Keratinocyte (primary cell): Measurements from ENCODE around the gene DUSP3. TPM values are rescaled to one million over a fixed set of nuclear protein-coding genes. Genes with fewer than 3 reads are reported as not detected.

ENCODE experiments used
- DNase-seq: peaks from one replicate; pipeline ENCODE4 v3.0.0-alpha.2; 2011; ENCODE audit warnings: low read depth, missing footprints, low spot score
- FAIRE-seq: peaks from 2 replicates; lab custom pipeline; 2011; peaks lifted over from hg19 to GRCh38; lab: Jason Lieb, UNC
- H2AFZ ChIP-seq: 2 replicates; pipeline ENCODE4 v1.6.0; 2012; ENCODE audit warnings: low read length, control low read depth, inconsistent platforms; ENCODE audit not compliant: control insufficient read depth
- H3K27ac ChIP-seq: 2 replicates; pipeline ENCODE4 v1.5.1; 2011; ENCODE audit warnings: low read length; ENCODE audit not compliant: control insufficient read depth, insufficient read depth
- H3K27me3 ChIP-seq: 3 replicates; pipeline ENCODE4 v1.6.0; 2011; ENCODE audit warnings: low read length; ENCODE audit not compliant: control insufficient read depth, insufficient read depth; ENCODE audit errors: extremely low read depth
- H3K36me3 ChIP-seq, 2 experiments: 2 replicates in 1 of 2; 3 replicates in 1 of 2; pipeline ENCODE4 v1.5.1; 2011; ENCODE audit warnings: low read length in 2 of 2, mild to moderate bottlenecking in 1 of 2; ENCODE audit not compliant: control insufficient read depth in 2 of 2, insufficient read depth in 2 of 2; ENCODE audit errors: extremely low read depth in 1 of 2
- H3K4me1 ChIP-seq: 3 replicates; pipeline ENCODE4 v1.5.1; 2011; ENCODE audit warnings: low read length; ENCODE audit not compliant: control insufficient read depth, insufficient read depth; ENCODE audit errors: extremely low read depth
- H3K4me2 ChIP-seq: 3 replicates; pipeline ENCODE4 v1.6.0; 2011; ENCODE audit warnings: low read depth, low read length; ENCODE audit not compliant: control insufficient read depth, insufficient read depth; ENCODE audit errors: extremely low read depth
- H3K4me3 ChIP-seq, 3 experiments: fragments of 200-600 bp in 1 of 3; sonication (generic) in 1 of 3; 2 replicates in 2 of 3; 3 replicates in 1 of 3; pipeline ENCODE4 v1.5.1; 2011 to 2016; ENCODE audit warnings: low read length in 3 of 3, mild to moderate bottlenecking in 3 of 3, control low read depth in 2 of 3, inconsistent platforms in 1 of 3, low read depth in 1 of 3, mixed read lengths in 1 of 3, mixed run types in 1 of 3, moderate library complexity in 1 of 3; ENCODE audit not compliant: control insufficient read depth in 2 of 3, insufficient read depth in 2 of 3; ENCODE audit errors: extremely low read depth in 1 of 3
- H3K79me2 ChIP-seq: 2 replicates; pipeline ENCODE4 v1.6.0; 2012; ENCODE audit warnings: low read length; ENCODE audit not compliant: control insufficient read depth, insufficient read depth
- H3K9ac ChIP-seq: 3 replicates; pipeline ENCODE4 v1.6.0; 2011; ENCODE audit warnings: low read length; ENCODE audit not compliant: control insufficient read depth, insufficient read depth; ENCODE audit errors: extremely low read depth
- H3K9me1 ChIP-seq: 3 replicates; pipeline ENCODE4 v1.6.0; 2011; ENCODE audit warnings: low read length; ENCODE audit not compliant: control insufficient read depth, insufficient read depth; ENCODE audit errors: extremely low read depth
- H3K9me3 ChIP-seq: 2 replicates; pipeline ENCODE4 v1.5.1; 2012; ENCODE audit warnings: low read depth, low read length; ENCODE audit not compliant: control insufficient read depth
- H4K20me1 ChIP-seq: 3 replicates; pipeline ENCODE4 v1.6.0; 2011; ENCODE audit warnings: low read length; ENCODE audit not compliant: control insufficient read depth, insufficient read depth; ENCODE audit errors: extremely low read depth
- CTCF ChIP-seq, 3 experiments: IDR thresholded peaks in 1 of 3; conservative IDR thresholded peaks in 1 of 3; optimal IDR thresholded peaks in 1 of 3; 2 replicates in 2 of 3; 3 replicates in 1 of 3; pipeline versions ENCODE3 to v1.5.1; 2011; ENCODE audit warnings: low read length in 3 of 3, mild to moderate bottlenecking in 3 of 3, moderate library complexity in 2 of 3, control low read depth in 1 of 3, inconsistent platforms in 1 of 3; ENCODE audit not compliant: insufficient read depth in 2 of 3; ENCODE audit errors: extremely low read depth in 1 of 3
- EZH2 ChIP-seq: IDR thresholded peaks from one replicate; pipeline ENCODE4 v1.6.1; 2012; ENCODE audit warnings: inconsistent platforms, mild to moderate bottlenecking, low read length, moderate library complexity
- dilution Hi-C: fragments of 300-500 bp; cut with MboI; formaldehyde crosslinking; loops from one replicate; pipeline ENCODE4 v1.7.0; 2020; ENCODE audit warnings: low sequenced_read_pairs; ENCODE audit not compliant: extremely low pct_ligation_motif_present
- polyA plus RNA-seq, 5 experiments: library from polyadenylated mRNA; depleted of rRNA in 3 of 5; stranded (reverse) in 3 of 5; stranded (forward) in 1 of 5; unstranded in 1 of 5; fragments of >200 nt; gene quantifications; 1 replicate in 1 of 5; 2 replicates in 3 of 5; 3 replicates in 1 of 5; pipeline versions ENCODE4 v1.2.1 to v1.2.3, GENCODE V29; 2011 to 2012; ENCODE audit warnings: missing spikeins in 2 of 5, low read depth in 1 of 5, low replicate concordance in 1 of 5

The DUSP3 gene
- polyA plus RNA-seq, 1 donor (not counting 4 experiments of a cell fraction or from before 2014, with no cell fraction given) = 39.2 TPM

DNA sequence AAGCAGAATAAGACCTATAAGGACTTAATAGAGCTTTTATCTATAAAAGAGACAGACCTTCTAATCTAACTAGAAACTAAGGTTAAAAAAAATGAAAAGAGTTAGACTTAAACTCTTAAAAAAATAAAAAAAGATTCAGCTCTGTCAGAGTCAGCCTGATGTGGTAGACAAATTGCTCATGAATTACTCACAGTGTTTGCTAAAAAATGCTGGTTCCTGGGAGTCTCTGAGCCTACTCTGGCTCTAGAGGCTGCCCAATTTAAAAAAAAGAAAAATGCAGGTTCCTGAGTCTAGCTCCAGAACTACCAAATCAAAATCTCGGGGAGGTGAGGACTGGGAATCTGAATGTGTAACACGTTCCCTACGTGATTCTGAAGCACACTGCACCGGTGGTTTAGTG lies 38.2 kb downstream of the DUSP3 start:
- dilution Hi-C loops = no loop called here
- Histone ChIP-seq H3K9ac (no peak overlapping the region), H3K4me2 (no peak overlapping the region), H3K9me3 (no peaks in the 10 kb centered on the region), H3K4me1 (peaks cover 6% of the 10 kb centered on the region), H3K79me2 (no peaks in the 10 kb centered on the region), H4K20me1 (no peaks in the 10 kb centered on the region), H3K27me3 (no peaks in the 10 kb centered on the region), H3K36me3 (no peaks in the 10 kb centered on the region), H3K4me3 (no peak overlapping the region), H3K27ac (no peak overlapping the region), H2AFZ (no peak overlapping the region), H3K9me1 (no peaks in the 10 kb centered on the region)
- no peak for TF ChIP-seq EZH2
- no peak for TF ChIP-seq CTCF (optimal IDR thresholded peaks at IDR 0.05 in 1 of 3, IDR thresholded peaks at IDR 0.05 in 1 of 3, conservative IDR thresholded peaks at IDR 0.05 in 1 of 3; ENCODE audit: extremely low read depth in 1 of 3, insufficient read depth in 2 of 3, low read length in 3 of 3)
- DNase-seq (no peak), FAIRE-seq (no peak)

GRCh38 chr17:43737722-43738121 lies 41.1 kb downstream of the DUSP3 start:
- Histone ChIP-seq H3K79me2 (no peaks in the 10 kb centered on the region), H3K4me1 (peaks cover 10% of the 10 kb centered on the region), H3K36me3 (no peaks in the 10 kb centered on the region), H2AFZ (no peak overlapping the region), H3K27ac (no peak overlapping the region), H3K9ac (no peak overlapping the region), H3K4me3 (no peak overlapping the region), H3K9me1 (no peaks in the 10 kb centered on the region), H3K9me3 (no peaks in the 10 kb centered on the region), H3K27me3 (no peaks in the 10 kb centered on the region), H4K20me1 (no peaks in the 10 kb centered on the region), H3K4me2 (no peak overlapping the region)
- no peak for DNase-seq
- dilution Hi-C loops = no loop called here
- no peak for TF ChIP-seq CTCF (optimal IDR thresholded peaks at IDR 0.05 in 1 of 3, IDR thresholded peaks at IDR 0.05 in 1 of 3, conservative IDR thresholded peaks at IDR 0.05 in 1 of 3; ENCODE audit: extremely low read depth in 1 of 3, insufficient read depth in 2 of 3, low read length in 3 of 3)
- TF ChIP-seq EZH2 = no peak
- FAIRE-seq = no peak
